PC-9 (cell line): ENCODE measurements around the gene CIAO3.

Experiments used
- EZH2 ChIP-seq: fragments of 200-600 bp; sonication (generic); IDR thresholded peaks from 2 replicates; pipeline ENCODE4 v1.8.0; 2017; ENCODE audit warnings: antibody characterized with exemption, low read depth
- TF ChIP-seq, protein P1 (sequence below): fragments of 200-600 bp; sonication (generic); conservative IDR thresholded peaks from 2 replicates; pipeline ENCODE4 v1.6.1; 2017; ENCODE audit warnings: mixed run types, antibody characterized with exemption, mild to moderate bottlenecking, moderate library complexity

GRCh38 chr16:726188-726437 is 14.7 kb downstream of the CIAO3 start:
- TF ChIP-seq, protein P1, sequence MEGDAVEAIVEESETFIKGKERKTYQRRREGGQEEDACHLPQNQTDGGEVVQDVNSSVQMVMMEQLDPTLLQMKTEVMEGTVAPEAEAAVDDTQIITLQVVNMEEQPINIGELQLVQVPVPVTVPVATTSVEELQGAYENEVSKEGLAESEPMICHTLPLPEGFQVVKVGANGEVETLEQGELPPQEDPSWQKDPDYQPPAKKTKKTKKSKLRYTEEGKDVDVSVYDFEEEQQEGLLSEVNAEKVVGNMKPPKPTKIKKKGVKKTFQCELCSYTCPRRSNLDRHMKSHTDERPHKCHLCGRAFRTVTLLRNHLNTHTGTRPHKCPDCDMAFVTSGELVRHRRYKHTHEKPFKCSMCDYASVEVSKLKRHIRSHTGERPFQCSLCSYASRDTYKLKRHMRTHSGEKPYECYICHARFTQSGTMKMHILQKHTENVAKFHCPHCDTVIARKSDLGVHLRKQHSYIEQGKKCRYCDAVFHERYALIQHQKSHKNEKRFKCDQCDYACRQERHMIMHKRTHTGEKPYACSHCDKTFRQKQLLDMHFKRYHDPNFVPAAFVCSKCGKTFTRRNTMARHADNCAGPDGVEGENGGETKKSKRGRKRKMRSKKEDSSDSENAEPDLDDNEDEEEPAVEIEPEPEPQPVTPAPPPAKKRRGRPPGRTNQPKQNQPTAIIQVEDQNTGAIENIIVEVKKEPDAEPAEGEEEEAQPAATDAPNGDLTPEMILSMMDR = no peak
- TF ChIP-seq EZH2 = no peak
